ENCODE data around the gene GRK4. TPM values are rescaled to one million over a fixed set of nuclear protein-coding genes. Genes with fewer than 3 reads are reported as not detected.
"Not testable (repeated sequence)": the region's sequence is repeated elsewhere in the genome, so short reads cannot be mapped to it uniquely, and the experiment has no call there.

The GRK4 gene
- total RNA-seq, 4 donors from 2014 or later, result 6.1 to 15.1 (median 9.3) TPM

DNA sequence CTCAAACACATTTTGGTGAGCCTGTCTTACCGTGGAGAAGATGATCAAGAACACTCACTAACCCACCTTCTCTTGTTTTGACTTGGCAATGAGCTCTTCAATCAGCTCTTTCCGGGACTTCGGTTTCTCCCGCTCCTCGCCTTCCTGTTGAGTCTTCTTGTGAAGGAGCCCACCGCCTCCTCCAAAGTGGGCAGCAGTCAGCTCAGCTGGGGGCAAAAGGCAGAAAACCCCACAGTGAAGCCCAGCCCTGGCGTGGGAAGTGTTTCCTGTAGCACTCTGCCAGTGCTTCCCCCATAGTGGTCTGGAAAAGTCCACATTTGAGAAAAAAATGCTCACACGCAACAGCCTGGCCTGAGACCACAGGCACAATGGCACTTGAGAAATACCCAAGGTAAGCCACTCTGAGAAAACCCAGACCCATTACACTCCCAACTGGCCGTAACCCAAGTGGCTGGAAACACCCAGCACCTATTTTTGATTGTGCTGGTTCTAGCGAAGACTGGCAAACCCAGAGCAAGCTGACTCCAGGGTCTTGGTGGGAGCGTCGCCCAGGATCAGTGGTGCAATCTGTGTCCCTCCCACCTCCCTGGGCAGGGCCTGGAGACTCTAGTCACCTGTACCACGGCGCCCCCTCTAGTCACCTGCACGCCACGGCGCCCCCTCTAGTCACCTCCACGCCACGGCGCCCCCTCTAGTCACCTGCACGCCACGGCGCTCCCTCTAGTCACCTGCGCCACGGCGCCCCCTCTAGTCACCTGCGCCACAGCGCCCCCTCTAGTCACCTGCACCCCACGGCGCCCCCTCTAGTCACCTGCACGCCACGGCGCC is 8.8 kb upstream of the GRK4 start:
- 88 to 91% methylated on average over 32 of the region's 33 CpGs for WGBS, 2 donors
- no peaks in the 10 kb centered on the region for H3K9me3 ChIP-seq
- no peak overlapping the region for H3K27ac ChIP-seq
- TF ChIP-seq EP300 (IDR thresholded peaks at IDR 0.05) (no peak), POLR2A (IDR thresholded peaks at IDR 0.05) (no peak)
- TF ChIP-seq, protein P1, sequence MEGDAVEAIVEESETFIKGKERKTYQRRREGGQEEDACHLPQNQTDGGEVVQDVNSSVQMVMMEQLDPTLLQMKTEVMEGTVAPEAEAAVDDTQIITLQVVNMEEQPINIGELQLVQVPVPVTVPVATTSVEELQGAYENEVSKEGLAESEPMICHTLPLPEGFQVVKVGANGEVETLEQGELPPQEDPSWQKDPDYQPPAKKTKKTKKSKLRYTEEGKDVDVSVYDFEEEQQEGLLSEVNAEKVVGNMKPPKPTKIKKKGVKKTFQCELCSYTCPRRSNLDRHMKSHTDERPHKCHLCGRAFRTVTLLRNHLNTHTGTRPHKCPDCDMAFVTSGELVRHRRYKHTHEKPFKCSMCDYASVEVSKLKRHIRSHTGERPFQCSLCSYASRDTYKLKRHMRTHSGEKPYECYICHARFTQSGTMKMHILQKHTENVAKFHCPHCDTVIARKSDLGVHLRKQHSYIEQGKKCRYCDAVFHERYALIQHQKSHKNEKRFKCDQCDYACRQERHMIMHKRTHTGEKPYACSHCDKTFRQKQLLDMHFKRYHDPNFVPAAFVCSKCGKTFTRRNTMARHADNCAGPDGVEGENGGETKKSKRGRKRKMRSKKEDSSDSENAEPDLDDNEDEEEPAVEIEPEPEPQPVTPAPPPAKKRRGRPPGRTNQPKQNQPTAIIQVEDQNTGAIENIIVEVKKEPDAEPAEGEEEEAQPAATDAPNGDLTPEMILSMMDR (IDR thresholded peaks at IDR 0.05), result peak in 1 of 5 experiments; percentile 23
- peaks cover 3 to 89% (median 26%) of the 10 kb centered on the region in 3 donors for H3K36me3 ChIP-seq
- no peak overlapping the region for H3K4me3 ChIP-seq
- no peak for DNase-seq (ENCODE audit: low spot score in 2 of 2)
- H3K4me1 ChIP-seq, result peaks cover 0 to 15% (median 0%) of the 10 kb centered on the region in 4 donors
- H3K27me3 ChIP-seq, result no peaks in the 10 kb centered on the region

DNA sequence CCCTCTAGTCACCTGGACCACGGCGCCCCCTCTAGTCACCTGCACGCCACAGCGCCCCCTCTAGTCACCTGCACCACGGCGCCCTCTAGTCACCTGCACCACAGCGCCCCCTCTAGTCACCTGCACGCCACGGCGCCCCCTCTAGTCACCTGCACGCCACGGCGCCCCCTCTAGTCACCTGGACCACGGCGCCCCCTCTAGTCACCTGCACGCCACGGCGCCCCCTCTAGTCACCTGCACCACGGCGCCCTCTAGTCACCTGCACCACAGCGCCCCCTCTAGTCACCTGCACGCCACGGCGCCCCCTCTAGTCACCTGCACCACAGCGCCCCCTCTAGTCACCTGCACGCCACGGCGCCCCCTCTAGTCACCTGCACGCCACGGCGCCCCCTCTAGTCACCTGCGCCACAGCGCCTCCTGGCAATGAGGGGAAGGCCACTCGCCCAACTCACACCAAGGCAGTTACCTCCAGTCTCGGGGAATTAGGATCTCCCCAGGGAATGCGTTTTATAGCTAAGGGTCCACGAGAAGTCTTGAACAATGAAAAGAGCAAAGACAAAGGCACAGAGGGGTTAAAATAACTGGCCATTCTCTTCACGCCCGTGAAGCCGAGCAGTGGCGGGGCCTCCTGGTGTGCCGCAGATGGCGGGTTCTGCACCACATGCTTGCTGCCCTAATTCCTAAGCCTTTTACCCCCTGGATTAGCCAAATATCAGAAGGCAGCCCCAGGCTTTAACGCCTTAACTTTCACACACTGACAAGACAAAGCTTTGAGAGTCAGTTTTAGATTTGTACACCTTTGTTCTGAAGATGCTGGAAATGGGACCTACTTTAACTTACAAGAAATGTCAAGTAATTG is 8.0 kb upstream of the GRK4 start:
- DNase-seq (ENCODE audit: low spot score in 2 of 2); H3K9me3 ChIP-seq; H3K4me3 ChIP-seq; H3K27me3 ChIP-seq; H3K27ac ChIP-seq: not testable (repeated sequence)
- peaks cover 0 to 23% (median 0%) of the 10 kb centered on the region in 4 donors for H3K4me1 ChIP-seq
- H3K36me3 ChIP-seq, result peaks cover 3 to 81% (median 26%) of the 10 kb centered on the region in 3 donors
- WGBS, 2 donors, result 92 to 93% methylated on average over 25 to 29 of the region's 44 CpGs

DNA sequence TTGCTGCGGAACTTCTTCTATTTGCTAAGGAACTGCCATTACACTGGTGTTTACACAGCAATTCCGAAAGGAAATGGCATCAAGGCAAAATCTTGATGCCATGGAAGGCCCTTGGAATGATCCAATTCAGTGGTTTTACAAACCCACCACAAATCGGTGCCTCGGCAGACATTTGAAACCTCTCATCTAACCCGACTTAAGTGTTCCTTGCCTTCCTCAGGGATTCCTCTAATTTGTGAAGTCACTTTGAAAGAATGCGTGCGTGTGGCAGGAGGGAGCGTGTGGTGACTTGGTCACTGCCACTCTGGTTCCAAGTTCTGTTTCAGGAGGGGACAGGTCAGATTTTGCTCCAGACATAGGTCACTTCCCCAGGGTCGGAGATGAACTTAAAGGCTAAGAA is 4.9 kb upstream of the GRK4 start:
- Histone ChIP-seq H3K27ac (no peak overlapping the region), H3K27me3 (no peaks in the 10 kb centered on the region), H3K36me3 (peaks cover 3 to 51% (median 12%) of the 10 kb centered on the region in 3 donors), H3K4me3 (no peak overlapping the region), H3K9me3 (no peaks in the 10 kb centered on the region), H3K4me1 (peaks cover 0 to 37% (median 13%) of the 10 kb centered on the region in 4 donors)
- no peak for TF ChIP-seq POLR2A (IDR thresholded peaks at IDR 0.05)
- TF ChIP-seq, protein P1 (IDR thresholded peaks at IDR 0.05), result no peak
- TF ChIP-seq EP300 (IDR thresholded peaks at IDR 0.05), result no peak
- WGBS, 2 donors, result 69 to 71% methylated on average over 9 of the region's 9 CpGs
- no peak for DNase-seq (ENCODE audit: low spot score in 2 of 2)

DNA sequence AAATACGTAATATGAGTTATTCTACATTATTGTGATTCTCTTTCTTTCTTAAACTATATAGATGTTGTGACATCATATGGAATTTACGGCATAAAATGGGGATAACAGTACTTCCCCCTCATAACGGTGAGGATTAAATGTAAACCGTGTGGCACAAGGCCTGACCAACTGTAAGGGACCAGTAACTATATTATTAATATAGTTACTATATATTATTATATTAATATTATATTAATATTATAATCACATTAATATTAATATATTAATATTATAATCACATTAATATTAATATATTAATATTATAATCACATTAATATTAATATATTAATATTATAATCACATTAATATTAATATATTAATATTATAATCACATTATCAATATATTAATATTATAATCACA is 2.9 kb upstream of the GRK4 start:
- peaks cover 0 to 51% (median 22%) of the 10 kb centered on the region in 4 donors for H3K4me1 ChIP-seq
- peaks cover 2 to 31% (median 5%) of the 10 kb centered on the region in 3 donors for H3K36me3 ChIP-seq
- H3K27me3 ChIP-seq; DNase-seq (ENCODE audit: low spot score in 2 of 2); H3K27ac ChIP-seq; H3K9me3 ChIP-seq; H3K4me3 ChIP-seq: not testable (repeated sequence)
- 88 to 91% methylated on average over 4 of the region's 4 CpGs for WGBS, 2 donors

DNA sequence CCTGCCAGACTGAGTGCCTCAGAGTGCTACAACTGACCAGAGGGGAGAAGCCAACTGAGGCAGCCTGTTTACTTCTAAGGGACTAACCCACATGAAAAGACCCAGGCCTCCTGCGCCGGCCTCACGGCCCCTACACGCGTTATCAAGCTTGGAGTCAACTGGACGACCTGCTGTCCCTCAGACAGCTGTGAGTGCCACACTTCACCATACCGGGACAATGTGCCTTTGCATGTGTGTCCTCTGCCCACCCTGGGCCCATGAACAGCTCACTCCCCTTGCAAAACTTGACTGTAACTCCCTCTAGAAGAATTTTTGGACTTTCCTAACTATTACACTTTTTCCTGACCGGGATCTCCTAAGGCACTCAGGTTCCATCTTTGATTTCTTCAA is 2.0 kb upstream of the GRK4 start:
- peak overlapping the region in 1 of 4 donors; percentile 6 for H3K27ac ChIP-seq
- no peaks in the 10 kb centered on the region for H3K9me3 ChIP-seq
- DNase-seq (ENCODE audit: low spot score in 2 of 2), result no peak
- TF ChIP-seq EP300 (IDR thresholded peaks at IDR 0.05) (no peak), POLR2A (IDR thresholded peaks at IDR 0.05) (no peak)
- TF ChIP-seq, protein P1 (IDR thresholded peaks at IDR 0.05), result no peak
- peak overlapping the region in 2 of 4 donors; percentile 3 to 86 for H3K4me3 ChIP-seq
- WGBS, 2 donors, result 68 to 73% methylated on average over 4 to 8 of the region's 8 CpGs
- H3K27me3 ChIP-seq, result no peaks in the 10 kb centered on the region
- H3K4me1 ChIP-seq, result peaks cover 0 to 51% (median 22%) of the 10 kb centered on the region in 4 donors
- peaks cover 0 to 22% (median 5%) of the 10 kb centered on the region in 3 donors for H3K36me3 ChIP-seq
